Measurements from ENCODE around the gene ATG7. TPM values are rescaled to one million over a fixed set of nuclear protein-coding genes. Genes with fewer than 3 reads are reported as not detected.

The ATG7 gene
- polyA plus RNA-seq, 2 of the 4 experiments (the other 2 are of a cell fraction) = 27.2 to 41.2 TPM

DNA sequence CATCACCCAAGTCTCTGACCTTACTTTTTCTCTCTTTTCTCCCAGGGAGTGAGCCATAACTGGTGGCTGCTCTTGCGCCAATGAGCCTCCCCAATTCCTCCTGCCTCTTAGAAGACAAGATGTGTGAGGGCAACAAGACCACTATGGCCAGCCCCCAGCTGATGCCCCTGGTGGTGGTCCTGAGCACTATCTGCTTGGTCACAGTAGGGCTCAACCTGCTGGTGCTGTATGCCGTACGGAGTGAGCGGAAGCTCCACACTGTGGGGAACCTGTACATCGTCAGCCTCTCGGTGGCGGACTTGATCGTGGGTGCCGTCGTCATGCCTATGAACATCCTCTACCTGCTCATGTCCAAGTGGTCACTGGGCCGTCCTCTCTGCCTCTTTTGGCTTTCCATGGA, 13.2 kb upstream of the ATG7 start (continued):
- TF ChIP-seq, protein P1, sequence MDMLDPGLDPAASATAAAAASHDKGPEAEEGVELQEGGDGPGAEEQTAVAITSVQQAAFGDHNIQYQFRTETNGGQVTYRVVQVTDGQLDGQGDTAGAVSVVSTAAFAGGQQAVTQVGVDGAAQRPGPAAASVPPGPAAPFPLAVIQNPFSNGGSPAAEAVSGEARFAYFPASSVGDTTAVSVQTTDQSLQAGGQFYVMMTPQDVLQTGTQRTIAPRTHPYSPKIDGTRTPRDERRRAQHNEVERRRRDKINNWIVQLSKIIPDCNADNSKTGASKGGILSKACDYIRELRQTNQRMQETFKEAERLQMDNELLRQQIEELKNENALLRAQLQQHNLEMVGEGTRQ (IDR thresholded peaks at IDR 0.05) = no peak
- no peak for TF ChIP-seq CEBPB (IDR thresholded peaks at IDR 0.05)

DNA sequence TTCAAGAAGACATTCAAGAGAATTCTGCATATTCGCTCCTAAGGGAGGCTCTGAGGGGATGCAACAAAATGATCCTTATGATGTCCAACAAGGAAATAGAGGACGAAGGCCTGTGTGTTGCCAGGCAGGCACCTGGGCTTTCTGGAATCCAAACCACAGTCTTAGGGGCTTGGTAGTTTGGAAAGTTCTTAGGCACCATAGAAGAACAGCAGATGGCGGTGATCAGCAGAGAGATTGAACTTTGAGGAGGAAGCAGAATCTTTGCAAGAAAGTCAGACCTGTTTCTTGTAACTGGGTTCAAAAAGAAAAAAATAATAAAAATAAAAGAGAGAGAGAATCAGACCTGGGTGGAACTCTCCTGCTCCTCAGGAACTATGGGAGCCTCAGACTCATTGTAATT, 11.7 kb upstream of the ATG7 start:
- POLR2A ChIA-PET = interaction anchor here (2.2 kb wide), 1 partner anchor 12 kb away, joined by 7 read pairs; the partner anchor contains the start of gene ATG7
- H3K27ac ChIP-seq = no peak overlapping the region
- DNase-seq (ENCODE audit: low read depth in 1 of 2, low spot score in 1 of 2) (no peak), ATAC-seq (no peak), FAIRE-seq (no peak)
- H3K4me1 ChIP-seq = no peaks in the 10 kb centered on the region
- TF ChIP-seq, protein P2, sequence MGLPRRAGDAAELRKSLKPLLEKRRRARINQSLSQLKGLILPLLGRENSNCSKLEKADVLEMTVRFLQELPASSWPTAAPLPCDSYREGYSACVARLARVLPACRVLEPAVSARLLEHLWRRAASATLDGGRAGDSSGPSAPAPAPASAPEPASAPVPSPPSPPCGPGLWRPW (IDR thresholded peaks at IDR 0.05) = no peak
- no peak for TF ChIP-seq HDAC2 (IDR thresholded peaks at IDR 0.05)
- no peak for TF ChIP-seq JUNB (IDR thresholded peaks at IDR 0.05)
- TF ChIP-seq, protein P3, sequence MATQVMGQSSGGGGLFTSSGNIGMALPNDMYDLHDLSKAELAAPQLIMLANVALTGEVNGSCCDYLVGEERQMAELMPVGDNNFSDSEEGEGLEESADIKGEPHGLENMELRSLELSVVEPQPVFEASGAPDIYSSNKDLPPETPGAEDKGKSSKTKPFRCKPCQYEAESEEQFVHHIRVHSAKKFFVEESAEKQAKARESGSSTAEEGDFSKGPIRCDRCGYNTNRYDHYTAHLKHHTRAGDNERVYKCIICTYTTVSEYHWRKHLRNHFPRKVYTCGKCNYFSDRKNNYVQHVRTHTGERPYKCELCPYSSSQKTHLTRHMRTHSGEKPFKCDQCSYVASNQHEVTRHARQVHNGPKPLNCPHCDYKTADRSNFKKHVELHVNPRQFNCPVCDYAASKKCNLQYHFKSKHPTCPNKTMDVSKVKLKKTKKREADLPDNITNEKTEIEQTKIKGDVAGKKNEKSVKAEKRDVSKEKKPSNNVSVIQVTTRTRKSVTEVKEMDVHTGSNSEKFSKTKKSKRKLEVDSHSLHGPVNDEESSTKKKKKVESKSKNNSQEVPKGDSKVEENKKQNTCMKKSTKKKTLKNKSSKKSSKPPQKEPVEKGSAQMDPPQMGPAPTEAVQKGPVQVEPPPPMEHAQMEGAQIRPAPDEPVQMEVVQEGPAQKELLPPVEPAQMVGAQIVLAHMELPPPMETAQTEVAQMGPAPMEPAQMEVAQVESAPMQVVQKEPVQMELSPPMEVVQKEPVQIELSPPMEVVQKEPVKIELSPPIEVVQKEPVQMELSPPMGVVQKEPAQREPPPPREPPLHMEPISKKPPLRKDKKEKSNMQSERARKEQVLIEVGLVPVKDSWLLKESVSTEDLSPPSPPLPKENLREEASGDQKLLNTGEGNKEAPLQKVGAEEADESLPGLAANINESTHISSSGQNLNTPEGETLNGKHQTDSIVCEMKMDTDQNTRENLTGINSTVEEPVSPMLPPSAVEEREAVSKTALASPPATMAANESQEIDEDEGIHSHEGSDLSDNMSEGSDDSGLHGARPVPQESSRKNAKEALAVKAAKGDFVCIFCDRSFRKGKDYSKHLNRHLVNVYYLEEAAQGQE (IDR thresholded peaks at IDR 0.05) = no peak
- no peak for TF ChIP-seq HOXB5 (CRISPR knock-in tag; IDR thresholded peaks at IDR 0.05)
- TF ChIP-seq ZC3H11A (IDR thresholded peaks at IDR 0.05) = no peak
- no peak for TF ChIP-seq CEBPB (IDR thresholded peaks at IDR 0.05)
- TF ChIP-seq, protein P4, sequence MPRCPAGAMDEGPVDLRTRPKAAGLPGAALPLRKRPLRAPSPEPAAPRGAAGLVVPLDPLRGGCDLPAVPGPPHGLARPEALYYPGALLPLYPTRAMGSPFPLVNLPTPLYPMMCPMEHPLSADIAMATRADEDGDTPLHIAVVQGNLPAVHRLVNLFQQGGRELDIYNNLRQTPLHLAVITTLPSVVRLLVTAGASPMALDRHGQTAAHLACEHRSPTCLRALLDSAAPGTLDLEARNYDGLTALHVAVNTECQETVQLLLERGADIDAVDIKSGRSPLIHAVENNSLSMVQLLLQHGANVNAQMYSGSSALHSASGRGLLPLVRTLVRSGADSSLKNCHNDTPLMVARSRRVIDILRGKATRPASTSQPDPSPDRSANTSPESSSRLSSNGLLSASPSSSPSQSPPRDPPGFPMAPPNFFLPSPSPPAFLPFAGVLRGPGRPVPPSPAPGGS (IDR thresholded peaks at IDR 0.05) = no peak
- no peak for TF ChIP-seq SMC3 (IDR thresholded peaks at IDR 0.05)
- TF ChIP-seq CHD4 (IDR thresholded peaks at IDR 0.05; ENCODE audit: borderline replicate concordance) = no peak
- TF ChIP-seq POLR2A (IDR thresholded peaks at IDR 0.05; ENCODE audit: low read length) = no peak
- no peak for TF ChIP-seq JUN (IDR thresholded peaks at IDR 0.05)
- no peak for TF ChIP-seq FOSB (CRISPR knock-in tag; IDR thresholded peaks at IDR 0.05)
- TF ChIP-seq, protein P5, sequence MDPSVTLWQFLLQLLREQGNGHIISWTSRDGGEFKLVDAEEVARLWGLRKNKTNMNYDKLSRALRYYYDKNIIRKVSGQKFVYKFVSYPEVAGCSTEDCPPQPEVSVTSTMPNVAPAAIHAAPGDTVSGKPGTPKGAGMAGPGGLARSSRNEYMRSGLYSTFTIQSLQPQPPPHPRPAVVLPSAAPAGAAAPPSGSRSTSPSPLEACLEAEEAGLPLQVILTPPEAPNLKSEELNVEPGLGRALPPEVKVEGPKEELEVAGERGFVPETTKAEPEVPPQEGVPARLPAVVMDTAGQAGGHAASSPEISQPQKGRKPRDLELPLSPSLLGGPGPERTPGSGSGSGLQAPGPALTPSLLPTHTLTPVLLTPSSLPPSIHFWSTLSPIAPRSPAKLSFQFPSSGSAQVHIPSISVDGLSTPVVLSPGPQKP (IDR thresholded peaks at IDR 0.05; ENCODE audit: low read depth, low read length) = no peak
- no peak for TF ChIP-seq FOSL2 (IDR thresholded peaks at IDR 0.05)
- TF ChIP-seq FOSL2 (CRISPR knock-in tag; IDR thresholded peaks at IDR 0.05) = no peak
- TF ChIP-seq RCOR1 (IDR thresholded peaks at IDR 0.05; ENCODE audit: low read depth, low read length) = no peak
- TF ChIP-seq EHF (CRISPR knock-in tag; IDR thresholded peaks at IDR 0.05) = no peak
- no peak for TF ChIP-seq ZSCAN20 (CRISPR knock-in tag; IDR thresholded peaks at IDR 0.05)
- H3K4me3 ChIP-seq = no peak overlapping the region
- H3K9me3 ChIP-seq = no peaks in the 10 kb centered on the region
- CTCF ChIA-PET = interaction anchor here (1.1 to 1.9 kb wide), 2 partner anchors 24 to 71 kb away, joined by 3 to 6 read pairs; no protein-coding TSS in a partner anchor
- H3K4me2 ChIP-seq = no peak overlapping the region
- WGBS (ENCODE audit: missing lambda C conversion rate) = 87% methylated on average over 3 of the region's 3 CpGs

DNA sequence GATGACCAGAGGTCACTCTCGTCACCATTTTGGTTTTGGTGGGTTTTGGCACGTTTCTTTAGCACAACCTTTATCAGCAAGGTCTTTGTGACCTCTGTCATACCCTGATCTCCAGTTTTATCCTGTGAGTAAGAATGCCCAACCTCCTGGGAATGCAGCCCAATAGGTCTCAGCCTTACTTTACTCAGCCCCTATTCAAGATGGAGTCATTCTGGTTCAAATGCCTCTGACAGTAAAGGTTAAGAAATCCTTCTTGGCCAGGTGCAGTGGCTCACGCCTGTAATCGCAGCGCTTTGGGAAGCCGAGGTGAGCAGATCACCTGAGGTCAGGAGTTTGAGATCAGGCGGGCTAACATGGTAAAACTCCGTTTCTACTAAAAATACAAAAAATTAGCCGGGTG, 3.2 kb upstream of the ATG7 start:
- ATAC-seq (no peak), FAIRE-seq (no peak), DNase-seq (ENCODE audit: low read depth in 1 of 2, low spot score in 1 of 2) (no peak)
- no peak overlapping the region for H3K4me3 ChIP-seq
- H3K9me3 ChIP-seq = no peaks in the 10 kb centered on the region
- CTCF ChIA-PET = interaction anchor here (0.7 kb wide), 1 partner anchor 53 kb away, joined by 3 read pairs; no protein-coding TSS in a partner anchor
- WGBS (ENCODE audit: missing lambda C conversion rate) = 73% methylated on average over 9 of the region's 9 CpGs
- POLR2A ChIA-PET = no interaction called here
- no peak for TF ChIP-seq EHMT2 (IDR thresholded peaks at IDR 0.05; ENCODE audit: low read depth)
- no peak for TF ChIP-seq GATA3 (IDR thresholded peaks at IDR 0.05; ENCODE audit: borderline replicate concordance)
- TF ChIP-seq, protein P6, sequence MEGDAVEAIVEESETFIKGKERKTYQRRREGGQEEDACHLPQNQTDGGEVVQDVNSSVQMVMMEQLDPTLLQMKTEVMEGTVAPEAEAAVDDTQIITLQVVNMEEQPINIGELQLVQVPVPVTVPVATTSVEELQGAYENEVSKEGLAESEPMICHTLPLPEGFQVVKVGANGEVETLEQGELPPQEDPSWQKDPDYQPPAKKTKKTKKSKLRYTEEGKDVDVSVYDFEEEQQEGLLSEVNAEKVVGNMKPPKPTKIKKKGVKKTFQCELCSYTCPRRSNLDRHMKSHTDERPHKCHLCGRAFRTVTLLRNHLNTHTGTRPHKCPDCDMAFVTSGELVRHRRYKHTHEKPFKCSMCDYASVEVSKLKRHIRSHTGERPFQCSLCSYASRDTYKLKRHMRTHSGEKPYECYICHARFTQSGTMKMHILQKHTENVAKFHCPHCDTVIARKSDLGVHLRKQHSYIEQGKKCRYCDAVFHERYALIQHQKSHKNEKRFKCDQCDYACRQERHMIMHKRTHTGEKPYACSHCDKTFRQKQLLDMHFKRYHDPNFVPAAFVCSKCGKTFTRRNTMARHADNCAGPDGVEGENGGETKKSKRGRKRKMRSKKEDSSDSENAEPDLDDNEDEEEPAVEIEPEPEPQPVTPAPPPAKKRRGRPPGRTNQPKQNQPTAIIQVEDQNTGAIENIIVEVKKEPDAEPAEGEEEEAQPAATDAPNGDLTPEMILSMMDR (IDR thresholded peaks at IDR 0.05) = no peak
- no peak overlapping the region for H3K4me2 ChIP-seq
- peaks cover 12% of the 10 kb centered on the region; the same call in 2 of the 3 replicates for H3K4me1 ChIP-seq
- H3K27ac ChIP-seq = no peak overlapping the region

Data from A549 (cell line).